Urinary bladder (tissue), 4 donors: ENCODE results near the gene SLC38A8. TPM values are rescaled to one million over a fixed set of nuclear protein-coding genes. Genes with fewer than 3 reads are reported as not detected.

ENCODE experiments used
- DNase-seq: peaks from one replicate; pipeline ENCODE4 v3.0.0-alpha.2; 2015; ENCODE audit errors: extremely low spot score
- H3K27ac ChIP-seq: one replicate; pipeline ENCODE4 v1.5.1; 2013; ENCODE audit warnings: low read depth, mild to moderate bottlenecking, moderate library complexity
- H3K36me3 ChIP-seq: one replicate; pipeline ENCODE4 v1.6.1; 2013; ENCODE audit warnings: mild to moderate bottlenecking, moderate library complexity; ENCODE audit not compliant: insufficient read depth
- H3K4me1 ChIP-seq: one replicate; pipeline ENCODE4 v1.6.1; 2013; ENCODE audit warnings: mild to moderate bottlenecking, moderate library complexity; ENCODE audit not compliant: insufficient read depth
- H3K4me3 ChIP-seq: one replicate; pipeline ENCODE4 v1.5.1; 2013; ENCODE audit warnings: low read depth, low read length
- WGBS: extraction: QIAGEN DNeasy Blood & Tissue Kit; methylation state at CpG from one replicate; pipeline ENCODE4 v1.1.7; 2013; 5-methylcytosine and 5-hydroxymethylcytosine counted together
- polyA plus RNA-seq: library from polyadenylated mRNA; stranded (reverse); fragments of 200-250 nt; gene quantifications from one replicate; pipeline ENCODE4 v1.2.3, GENCODE V29; 2013
- total RNA-seq: library from RNA; depleted of rRNA; stranded (reverse); fragments of >200 nt; gene quantifications from one replicate; pipeline ENCODE4 v1.2.3, GENCODE V29; 2014
- donor health status: healthy with polysubstance abuse.
- donor health status: healthy.

SLC38A8 gene
- total and polyA plus RNA-seq, 2 donors, result not detected

DNA sequence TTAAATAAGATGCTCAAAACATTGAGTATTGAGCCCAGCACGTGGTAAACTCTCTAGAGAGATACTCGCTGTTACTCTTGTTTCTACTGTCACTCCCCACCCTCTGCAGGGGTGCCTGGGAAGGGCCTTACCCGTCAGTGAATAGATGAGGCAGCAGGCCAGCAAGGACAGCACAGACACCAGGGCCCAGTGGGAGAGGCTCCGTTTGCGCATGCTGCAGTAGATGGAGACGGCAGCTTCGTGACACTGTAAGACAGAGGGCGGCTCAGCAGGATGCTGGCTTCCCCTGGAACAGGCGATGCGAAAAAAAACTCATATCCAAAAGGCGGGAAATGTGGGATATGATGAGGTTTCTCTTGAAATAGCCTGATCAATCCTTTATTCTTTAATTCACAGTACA, 20.0 kb downstream of the SLC38A8 start:
- H3K27ac ChIP-seq, result no peak overlapping the region
- DNase-seq, result no peak
- H3K36me3 ChIP-seq, result no peaks in the 10 kb centered on the region
- WGBS, result 72% methylated on average over 11 of the region's 11 CpGs
- no peak overlapping the region for H3K4me3 ChIP-seq
- no peaks in the 10 kb centered on the region for H3K4me1 ChIP-seq

DNA sequence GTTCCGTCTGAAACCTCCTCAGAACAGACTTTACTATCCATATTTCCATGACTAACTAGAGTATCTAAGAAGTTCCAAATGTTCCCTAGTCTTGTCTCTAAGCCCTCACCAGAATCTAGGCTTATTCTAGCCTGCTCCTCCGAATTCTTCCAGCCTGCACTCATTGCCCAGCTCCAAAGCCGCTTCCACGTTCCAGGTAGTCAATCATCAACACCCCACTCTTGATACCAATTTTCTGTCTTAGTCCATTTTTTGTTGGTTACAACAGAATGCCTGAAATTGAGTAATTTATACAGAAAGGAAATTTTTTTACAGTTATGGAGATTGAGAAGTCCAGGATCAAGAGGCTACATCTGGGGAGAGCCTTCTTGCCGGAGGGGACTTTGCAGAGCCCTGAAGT, 21.1 kb downstream of the SLC38A8 start:
- no peak for DNase-seq
- Histone ChIP-seq H3K27ac (no peak overlapping the region), H3K36me3 (no peaks in the 10 kb centered on the region), H3K4me1 (no peaks in the 10 kb centered on the region), H3K4me3 (no peak overlapping the region)
- WGBS, result 73% methylated on average over 5 of the region's 5 CpGs

GRCh38 chr16:84020353-84020752, 22.2 kb downstream of the SLC38A8 start:
- H3K4me1 ChIP-seq, result no peaks in the 10 kb centered on the region
- 91% methylated on average over 9 of the region's 9 CpGs for WGBS
- no peaks in the 10 kb centered on the region for H3K36me3 ChIP-seq
- DNase-seq, result no peak
- H3K27ac ChIP-seq, result no peak overlapping the region
- H3K4me3 ChIP-seq, result no peak overlapping the region

DNA sequence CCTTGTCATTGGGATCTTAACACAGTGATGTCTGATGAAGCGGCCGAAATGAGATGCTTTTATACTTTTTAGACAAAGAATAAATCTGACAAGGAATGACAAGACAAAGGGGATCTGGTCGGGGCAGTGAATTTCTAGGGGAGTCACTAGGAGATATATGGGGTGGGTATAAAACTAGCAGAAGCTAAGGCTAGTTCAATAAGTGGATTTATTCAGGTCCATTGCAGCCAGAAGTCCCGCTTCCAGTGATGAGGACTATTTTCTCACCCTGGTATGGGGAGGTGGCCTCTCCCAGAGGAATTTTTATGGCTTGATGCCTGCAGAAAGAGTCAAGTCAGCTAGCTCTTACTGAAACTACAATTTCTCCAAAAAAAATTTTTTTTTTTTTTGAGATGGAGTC, 23.9 kb downstream of the SLC38A8 start:
- no peak for DNase-seq
- no peaks in the 10 kb centered on the region for H3K36me3 ChIP-seq
- no peak overlapping the region for H3K27ac ChIP-seq
- H3K4me1 ChIP-seq, result no peaks in the 10 kb centered on the region
- no peak overlapping the region for H3K4me3 ChIP-seq
- WGBS, result 88% methylated on average over 4 of the region's 4 CpGs

DNA sequence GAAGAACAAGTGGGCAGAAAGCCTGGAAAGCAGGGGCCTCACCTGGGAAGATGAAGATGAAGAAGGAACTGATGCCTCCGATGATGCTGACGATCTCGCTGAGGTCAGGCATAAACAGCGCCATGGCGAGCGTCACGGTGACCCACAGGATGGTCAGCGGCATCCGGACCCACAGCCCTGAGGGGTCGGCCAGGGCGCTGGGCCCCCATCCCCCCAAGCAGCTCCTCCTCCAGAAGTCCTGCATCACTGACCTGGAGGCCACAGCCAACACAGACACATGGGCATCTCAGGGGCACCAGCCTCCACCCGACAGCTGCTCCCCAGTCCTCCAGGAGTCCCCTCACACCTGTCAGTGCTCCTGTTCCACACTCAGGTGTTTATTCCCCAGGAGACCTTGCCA, 26.1 kb downstream of the SLC38A8 start:
- 95% methylated on average over 12 of the region's 12 CpGs for WGBS
- Histone ChIP-seq H3K4me1 (no peaks in the 10 kb centered on the region), H3K36me3 (no peaks in the 10 kb centered on the region), H3K27ac (no peak overlapping the region), H3K4me3 (no peak overlapping the region)
- DNase-seq, result no peak

DNA sequence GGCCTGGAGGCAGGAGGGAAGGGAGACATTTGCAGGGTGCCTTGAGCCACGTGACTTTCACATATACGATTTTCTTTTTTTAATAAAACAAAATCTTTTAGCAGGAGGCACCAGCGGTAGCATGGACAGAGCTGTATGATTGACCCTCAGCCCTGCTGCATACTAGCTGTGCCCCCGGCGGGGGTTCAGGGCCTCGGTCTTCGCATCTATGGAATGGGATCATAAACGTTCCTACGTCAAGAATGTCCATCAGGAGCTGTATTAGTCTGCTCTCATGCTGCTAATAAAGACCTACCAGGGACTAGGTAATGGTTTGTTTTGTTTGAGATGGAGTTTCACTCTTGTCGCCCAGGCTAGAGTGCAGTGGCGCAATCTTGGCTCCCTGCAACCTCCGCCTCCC, 27.2 kb downstream of the SLC38A8 start:
- WGBS, result 83% methylated on average over 12 of the region's 12 CpGs
- DNase-seq, result no peak

GRCh38 chr16:84014570-84015327, 27.8 kb downstream of the SLC38A8 start:
- no peak for DNase-seq
- Histone ChIP-seq H3K36me3 (no peaks in the 10 kb centered on the region), H3K27ac (no peak overlapping the region), H3K4me1 (no peaks in the 10 kb centered on the region), H3K4me3 (no peak overlapping the region)
- 71% methylated on average over 14 of the region's 14 CpGs for WGBS

More for the DNA sequence above, 27.2 kb downstream of the SLC38A8 start:
- H3K4me3 ChIP-seq, result no peak overlapping the region
- H3K36me3 ChIP-seq, result no peaks in the 10 kb centered on the region
- no peaks in the 10 kb centered on the region for H3K4me1 ChIP-seq
- no peak overlapping the region for H3K27ac ChIP-seq

DNA sequence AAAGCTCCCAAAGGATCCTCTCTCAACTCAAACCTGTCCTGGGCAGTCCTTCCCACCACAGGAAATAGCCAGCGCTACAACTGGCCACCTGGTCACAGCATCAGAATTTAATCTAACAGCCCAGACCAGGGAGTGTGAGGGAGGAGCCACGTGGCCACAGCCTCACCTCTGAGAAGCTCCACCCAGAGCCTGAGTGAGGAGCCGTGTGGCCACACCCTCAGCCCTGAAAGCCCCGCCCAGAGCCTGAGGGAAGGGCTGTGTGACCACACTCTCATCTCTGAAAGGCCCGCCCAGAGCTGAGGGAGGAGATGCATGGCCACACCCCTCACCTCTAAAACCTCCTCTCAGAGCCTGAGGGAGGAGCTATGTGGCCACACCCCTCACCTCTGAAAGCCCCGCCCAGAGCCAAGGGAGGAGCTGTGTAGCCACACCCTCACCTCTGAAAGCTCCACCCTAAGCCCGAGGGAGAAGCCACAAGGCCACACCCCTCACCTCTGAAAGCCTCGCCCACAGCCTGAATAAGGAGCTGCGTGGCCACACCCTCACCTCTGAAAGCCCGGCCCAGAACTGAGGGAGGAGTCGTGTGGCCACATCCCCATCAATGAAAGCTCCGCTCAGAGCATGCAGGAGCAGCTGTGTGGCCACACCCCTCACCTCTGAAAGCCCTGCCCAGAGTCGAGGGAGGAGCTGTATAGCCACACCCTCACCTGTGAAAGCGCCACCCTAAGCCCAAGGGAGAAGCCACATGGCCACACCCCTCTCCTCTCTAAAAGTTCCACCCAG, 28.6 kb downstream of the SLC38A8 start:
- 13% methylated on average over 14 of the region's 14 CpGs for WGBS
- DNase-seq, result no peak
- no peaks in the 10 kb centered on the region for H3K36me3 ChIP-seq

DNA sequence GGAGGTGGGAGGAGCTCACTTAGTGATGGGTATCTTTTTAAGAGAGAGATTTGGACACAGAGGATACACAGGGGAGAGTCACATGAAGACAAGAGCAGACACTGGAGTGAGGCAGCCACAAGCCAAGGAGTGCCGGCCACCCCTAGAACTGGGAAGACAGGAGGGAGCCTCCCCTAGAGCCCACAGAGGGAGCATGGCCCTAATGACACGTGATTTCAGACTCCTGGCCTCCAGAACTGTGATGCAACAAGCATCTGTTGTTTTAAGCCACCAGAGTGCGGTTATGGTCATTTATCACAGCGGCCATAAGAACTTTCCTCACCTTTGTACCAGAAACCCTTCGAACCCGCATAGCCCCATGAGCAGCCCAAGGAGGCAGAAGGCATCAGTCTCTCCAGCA, 33.3 kb downstream of the SLC38A8 start:
- WGBS, result 94% methylated on average over 6 of the region's 6 CpGs
- no peak for DNase-seq

More for the DNA sequence above, 28.6 kb downstream of the SLC38A8 start:
- Histone ChIP-seq H3K27ac (no peak overlapping the region), H3K4me3 (no peak overlapping the region), H3K4me1 (no peaks in the 10 kb centered on the region)

GRCh38 chr16:84007965-84008364, 34.6 kb downstream of the SLC38A8 start:
- H3K4me3 ChIP-seq, result no peak overlapping the region
- no peak overlapping the region for H3K27ac ChIP-seq
- no peaks in the 10 kb centered on the region for H3K36me3 ChIP-seq
- H3K4me1 ChIP-seq, result no peaks in the 10 kb centered on the region
- WGBS, result 61% methylated on average over 8 of the region's 8 CpGs
- no peak for DNase-seq

More for the DNA sequence above, 33.3 kb downstream of the SLC38A8 start:
- Histone ChIP-seq H3K4me3 (no peak overlapping the region), H3K27ac (no peak overlapping the region), H3K36me3 (no peaks in the 10 kb centered on the region), H3K4me1 (no peaks in the 10 kb centered on the region)

DNA sequence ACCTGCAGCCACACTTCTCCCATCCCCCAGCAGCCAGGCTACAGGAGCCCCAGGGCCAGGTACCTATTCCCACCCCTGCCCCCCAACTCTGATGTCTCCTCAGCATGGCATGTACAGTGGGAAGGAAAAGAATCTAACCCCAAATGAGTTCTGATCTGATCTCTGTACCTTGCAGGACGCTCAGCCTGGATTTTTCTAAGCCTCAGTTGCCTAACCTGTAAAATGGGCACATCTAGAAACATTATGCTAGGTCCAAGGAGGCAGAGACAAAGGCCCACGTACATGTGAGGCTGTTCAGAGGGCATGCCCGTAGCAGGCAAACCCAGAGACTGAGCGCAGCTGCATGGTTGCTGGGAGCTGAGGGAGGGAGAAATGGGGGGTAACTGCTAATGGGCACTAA, 35.1 kb downstream of the SLC38A8 start:
- Histone ChIP-seq H3K36me3 (no peaks in the 10 kb centered on the region), H3K27ac (no peak overlapping the region), H3K4me1 (no peaks in the 10 kb centered on the region), H3K4me3 (no peak overlapping the region)
- no peak for DNase-seq
- WGBS, result 90% methylated on average over 4 of the region's 4 CpGs

DNA sequence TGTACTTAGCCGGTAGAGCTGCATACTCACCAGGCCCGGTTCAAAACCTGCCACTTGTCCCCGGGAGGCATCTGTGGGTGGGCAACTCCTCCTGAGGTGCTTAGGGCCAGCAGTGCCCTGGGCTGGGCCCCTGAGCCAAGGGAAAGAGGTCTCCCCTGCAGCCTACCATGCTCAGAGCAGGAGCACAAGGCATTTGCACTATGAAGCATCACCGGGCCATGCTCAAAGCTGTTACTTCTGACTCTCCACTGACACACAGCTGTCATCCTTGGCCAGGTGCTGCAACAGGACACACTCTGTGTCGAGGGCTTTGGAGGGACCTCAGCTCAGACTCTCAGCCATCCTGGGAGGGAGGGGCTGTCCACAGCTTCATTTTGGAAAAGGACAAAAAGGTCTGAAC, 37.2 kb downstream of the SLC38A8 start:
- 71% methylated on average over 5 of the region's 5 CpGs for WGBS
- H3K27ac ChIP-seq, result no peak overlapping the region
- H3K36me3 ChIP-seq, result no peaks in the 10 kb centered on the region
- no peak for DNase-seq
- H3K4me3 ChIP-seq, result no peak overlapping the region
- no peaks in the 10 kb centered on the region for H3K4me1 ChIP-seq

GRCh38 chr16:84004442-84004841, 38.2 kb downstream of the SLC38A8 start:
- WGBS, result 72% methylated on average over 7 of the region's 7 CpGs
- Histone ChIP-seq H3K36me3 (no peaks in the 10 kb centered on the region), H3K27ac (no peak overlapping the region)

DNA sequence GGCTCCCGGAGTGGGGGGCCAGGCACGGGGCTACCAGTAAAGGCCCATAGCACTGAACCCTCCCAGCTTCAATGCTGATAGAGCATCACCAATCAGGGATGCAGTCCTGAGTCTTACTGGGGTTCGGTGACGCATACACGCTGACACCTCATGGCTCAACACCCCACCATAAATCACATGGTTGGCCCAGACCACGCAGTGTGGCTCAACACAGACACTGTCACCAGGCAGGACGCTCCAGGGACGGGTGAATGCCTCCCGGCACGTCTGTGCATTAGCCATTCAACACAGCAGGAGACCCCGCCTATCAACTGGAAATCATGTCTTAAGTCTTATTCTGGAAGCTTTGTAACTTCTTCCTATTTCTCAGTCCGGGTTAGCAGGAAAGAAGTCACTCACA, 39.6 kb downstream of the SLC38A8 start:
- DNase-seq, result no peak
- Histone ChIP-seq H3K36me3 (no peaks in the 10 kb centered on the region), H3K4me1 (no peaks in the 10 kb centered on the region), H3K27ac (no peak overlapping the region), H3K4me3 (no peak overlapping the region)
- 76% methylated on average over 12 of the region's 12 CpGs for WGBS

More at GRCh38 chr16:84004442-84004841, 38.2 kb downstream of the SLC38A8 start:
- H3K4me3 ChIP-seq, result no peak overlapping the region
- H3K4me1 ChIP-seq, result no peaks in the 10 kb centered on the region
- no peak for DNase-seq
